Hepatocyte (in vitro differentiated cells): ENCODE measurements around the gene ARL8B.

ENCODE experiments used
- EZH2 ChIP-seq: fragments of 200-600 bp; sonication (generic); IDR thresholded peaks from 2 replicates; pipeline ENCODE4 v1.6.1; 2016; ENCODE audit warnings: antibody characterized with exemption, mild to moderate bottlenecking, borderline replicate concordance
- EZH2phosphoT487 ChIP-seq: fragments of 200-600 bp; sonication (generic); IDR thresholded peaks from one replicate; pipeline ENCODE4 v1.6.1; 2018; ENCODE audit warnings: antibody characterized with exemption, mild to moderate bottlenecking, low read depth, moderate library complexity; ENCODE audit not compliant: unreplicated experiment, severe bottlenecking
- TF ChIP-seq, protein P1 (sequence below): fragments of 200-600 bp; sonication (generic); IDR thresholded peaks from 2 replicates; pipeline ENCODE4 v1.5.1; 2016; ENCODE audit warnings: antibody characterized with exemption, mild to moderate bottlenecking; ENCODE audit not compliant: poor library complexity

DNA sequence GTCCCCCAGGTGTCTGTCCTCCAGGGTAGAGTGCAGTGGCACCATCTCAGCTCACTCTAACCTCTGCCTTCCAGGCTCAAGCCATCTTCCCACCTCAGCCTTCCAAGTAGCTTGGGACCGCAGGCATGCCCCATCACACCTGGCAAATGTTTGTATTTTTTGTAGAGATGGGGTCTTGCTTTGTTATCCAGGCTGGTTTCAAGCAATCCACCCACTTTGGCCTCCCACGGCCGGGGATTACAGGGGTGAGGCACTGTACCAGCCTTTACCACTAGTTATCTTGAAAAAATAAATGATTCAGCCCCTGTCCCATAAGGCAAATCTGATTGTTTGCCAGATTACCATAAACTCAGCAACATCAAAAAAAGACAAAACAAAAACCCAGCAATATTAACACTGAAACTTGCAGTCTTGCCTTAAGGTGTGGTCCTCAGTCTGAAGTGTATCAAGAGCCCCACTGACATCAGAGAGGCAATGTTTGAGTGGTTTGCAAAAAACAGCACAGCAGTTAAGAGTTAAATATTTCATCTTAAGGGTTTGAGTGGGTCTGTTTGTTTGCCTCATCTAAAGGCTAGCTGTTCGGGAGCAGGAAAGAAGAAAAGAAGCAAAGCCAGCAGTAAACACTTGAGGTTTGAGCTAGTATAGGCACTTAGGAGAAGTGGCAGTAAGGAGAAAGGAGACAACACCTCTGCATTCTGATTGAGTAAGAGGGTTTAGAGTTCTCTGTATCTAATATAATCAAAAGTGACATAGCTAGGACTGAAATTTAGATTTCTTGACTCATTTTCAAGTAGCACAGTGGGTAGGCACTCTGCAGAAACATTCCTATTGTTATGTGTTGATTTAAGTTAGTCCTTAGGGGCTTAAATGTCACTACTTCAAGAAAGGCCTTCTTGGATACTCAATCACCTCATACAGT lies 39.1 kb downstream of the ARL8B start:
- TF ChIP-seq, protein P1, sequence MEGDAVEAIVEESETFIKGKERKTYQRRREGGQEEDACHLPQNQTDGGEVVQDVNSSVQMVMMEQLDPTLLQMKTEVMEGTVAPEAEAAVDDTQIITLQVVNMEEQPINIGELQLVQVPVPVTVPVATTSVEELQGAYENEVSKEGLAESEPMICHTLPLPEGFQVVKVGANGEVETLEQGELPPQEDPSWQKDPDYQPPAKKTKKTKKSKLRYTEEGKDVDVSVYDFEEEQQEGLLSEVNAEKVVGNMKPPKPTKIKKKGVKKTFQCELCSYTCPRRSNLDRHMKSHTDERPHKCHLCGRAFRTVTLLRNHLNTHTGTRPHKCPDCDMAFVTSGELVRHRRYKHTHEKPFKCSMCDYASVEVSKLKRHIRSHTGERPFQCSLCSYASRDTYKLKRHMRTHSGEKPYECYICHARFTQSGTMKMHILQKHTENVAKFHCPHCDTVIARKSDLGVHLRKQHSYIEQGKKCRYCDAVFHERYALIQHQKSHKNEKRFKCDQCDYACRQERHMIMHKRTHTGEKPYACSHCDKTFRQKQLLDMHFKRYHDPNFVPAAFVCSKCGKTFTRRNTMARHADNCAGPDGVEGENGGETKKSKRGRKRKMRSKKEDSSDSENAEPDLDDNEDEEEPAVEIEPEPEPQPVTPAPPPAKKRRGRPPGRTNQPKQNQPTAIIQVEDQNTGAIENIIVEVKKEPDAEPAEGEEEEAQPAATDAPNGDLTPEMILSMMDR, result no peak
- no peak for TF ChIP-seq EZH2
- TF ChIP-seq EZH2phosphoT487, result no peak
